ENCODE results near the gene SFMBT2.

DNA sequence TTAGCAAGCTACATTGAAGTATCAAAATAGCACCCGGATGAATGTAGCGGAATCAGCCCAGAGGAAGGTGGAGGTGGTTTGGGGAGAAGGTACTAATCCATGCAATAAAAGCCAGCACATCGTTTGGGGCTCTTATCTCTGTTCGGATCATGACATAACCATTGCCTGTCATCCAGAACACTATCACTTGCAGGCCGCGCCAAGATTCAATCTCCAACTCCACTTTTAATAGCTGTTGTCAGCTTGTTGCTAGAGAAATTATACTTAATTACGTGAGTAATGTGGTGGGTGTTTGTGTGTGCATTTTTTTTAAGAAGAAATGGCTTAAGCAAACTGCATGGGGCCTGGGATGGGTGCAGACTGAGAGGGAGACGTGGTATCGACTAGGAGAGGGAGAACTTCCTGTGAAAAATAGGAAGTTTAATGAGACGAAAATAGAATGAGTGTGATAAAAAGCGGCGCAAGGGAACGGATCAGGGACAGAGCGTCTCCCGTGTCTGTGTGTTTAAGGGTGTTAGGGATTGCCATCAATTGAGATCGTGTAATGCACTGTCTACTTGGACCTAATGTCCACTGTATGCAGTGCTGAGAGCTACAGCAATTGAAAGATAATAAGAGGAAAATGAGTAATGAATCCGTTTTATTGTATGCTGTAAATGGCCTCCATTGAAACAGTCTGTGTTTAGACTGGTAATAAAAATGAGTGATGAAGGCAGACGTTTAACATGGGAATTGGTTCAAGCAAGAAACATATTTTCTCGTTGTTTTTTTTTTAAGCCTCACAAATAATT, 27.6 kb upstream of the SFMBT2 start:
- TF ChIP-seq POLR2AphosphoS5 (IDR thresholded peaks at IDR 0.05; ENCODE audit: low read depth, low read length) (no peak), ELF1 (IDR thresholded peaks at IDR 0.05; ENCODE audit: borderline replicate concordance, low read depth) (no peak), POLR2A (IDR thresholded peaks at IDR 0.05; ENCODE audit: borderline replicate concordance, extremely low read depth, insufficient read depth, insufficient read length) (no peak), SIN3A (IDR thresholded peaks at IDR 0.05; ENCODE audit: low read depth) (no peak), CEBPB (IDR thresholded peaks at IDR 0.05; ENCODE audit: low read depth) (no peak)
- TF ChIP-seq, protein P1, sequence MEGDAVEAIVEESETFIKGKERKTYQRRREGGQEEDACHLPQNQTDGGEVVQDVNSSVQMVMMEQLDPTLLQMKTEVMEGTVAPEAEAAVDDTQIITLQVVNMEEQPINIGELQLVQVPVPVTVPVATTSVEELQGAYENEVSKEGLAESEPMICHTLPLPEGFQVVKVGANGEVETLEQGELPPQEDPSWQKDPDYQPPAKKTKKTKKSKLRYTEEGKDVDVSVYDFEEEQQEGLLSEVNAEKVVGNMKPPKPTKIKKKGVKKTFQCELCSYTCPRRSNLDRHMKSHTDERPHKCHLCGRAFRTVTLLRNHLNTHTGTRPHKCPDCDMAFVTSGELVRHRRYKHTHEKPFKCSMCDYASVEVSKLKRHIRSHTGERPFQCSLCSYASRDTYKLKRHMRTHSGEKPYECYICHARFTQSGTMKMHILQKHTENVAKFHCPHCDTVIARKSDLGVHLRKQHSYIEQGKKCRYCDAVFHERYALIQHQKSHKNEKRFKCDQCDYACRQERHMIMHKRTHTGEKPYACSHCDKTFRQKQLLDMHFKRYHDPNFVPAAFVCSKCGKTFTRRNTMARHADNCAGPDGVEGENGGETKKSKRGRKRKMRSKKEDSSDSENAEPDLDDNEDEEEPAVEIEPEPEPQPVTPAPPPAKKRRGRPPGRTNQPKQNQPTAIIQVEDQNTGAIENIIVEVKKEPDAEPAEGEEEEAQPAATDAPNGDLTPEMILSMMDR (IDR thresholded peaks at IDR 0.05 in 2 of 3, conservative IDR thresholded peaks at IDR 0.05 in 1 of 3; ENCODE audit: borderline replicate concordance in 1 of 3, insufficient read depth in 1 of 3, low read depth in 2 of 3, low read length in 2 of 3), result no peak
- TF ChIP-seq, protein P2, sequence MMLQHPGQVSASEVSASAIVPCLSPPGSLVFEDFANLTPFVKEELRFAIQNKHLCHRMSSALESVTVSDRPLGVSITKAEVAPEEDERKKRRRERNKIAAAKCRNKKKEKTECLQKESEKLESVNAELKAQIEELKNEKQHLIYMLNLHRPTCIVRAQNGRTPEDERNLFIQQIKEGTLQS (IDR thresholded peaks at IDR 0.05), result no peak

Measured in HCT116 (cell line).